GM23248 (cell line): ENCODE measurements around the gene KCNMB4. TPM values are rescaled to one million over a fixed set of nuclear protein-coding genes. Genes with fewer than 3 reads are reported as not detected.

ENCODE experiments used
- DNase-seq: peaks from one replicate; pipeline ENCODE4 v3.0.0-alpha.2; 2015
- H2AFZ ChIP-seq: fragments of 200-600 bp; sonication (generic); 2 replicates; pipeline ENCODE4 v1.6.1; 2016; ENCODE audit warnings: antibody characterized with exemption
- H3F3A ChIP-seq: fragments of 200-600 bp; sonication (generic); 2 replicates; pipeline ENCODE4 v1.6.1; 2016; ENCODE audit warnings: mild to moderate bottlenecking, antibody characterized with exemption, mixed run types; ENCODE audit not compliant: insufficient read depth
- H3K27ac ChIP-seq: fragments of 200-600 bp; sonication (generic); 2 replicates; pipeline ENCODE4 v1.5.1; 2016; ENCODE audit warnings: mild to moderate bottlenecking
- H3K27me3 ChIP-seq: fragments of 200-600 bp; sonication (generic); replicated peaks from 2 replicates; pipeline ENCODE4 v1.6.1; 2016; ENCODE audit warnings: mild to moderate bottlenecking; ENCODE audit not compliant: insufficient read depth
- H3K36me3 ChIP-seq: fragments of 200-600 bp; sonication (generic); 2 replicates; pipeline ENCODE4 v1.6.1; 2016; ENCODE audit warnings: low read depth, mild to moderate bottlenecking
- H3K4me1 ChIP-seq: fragments of 200-600 bp; sonication (generic); 2 replicates; pipeline ENCODE4 v1.6.1; 2016; ENCODE audit warnings: mild to moderate bottlenecking; ENCODE audit not compliant: insufficient read depth
- H3K4me2 ChIP-seq: fragments of 200-600 bp; sonication (generic); one replicate; pipeline ENCODE4 v1.6.1; 2016; ENCODE audit warnings: mild to moderate bottlenecking; ENCODE audit not compliant: unreplicated experiment
- H3K4me3 ChIP-seq: fragments of 200-600 bp; sonication (generic); 2 replicates; pipeline ENCODE4 v1.5.1; 2016; ENCODE audit warnings: mild to moderate bottlenecking
- H3K79me2 ChIP-seq: fragments of 200-600 bp; sonication (generic); 2 replicates; pipeline ENCODE4 v1.6.1; 2016; ENCODE audit warnings: mild to moderate bottlenecking; ENCODE audit not compliant: insufficient read depth
- H3K9ac ChIP-seq: fragments of 200-600 bp; sonication (generic); 2 replicates; pipeline ENCODE4 v1.6.1; 2016; ENCODE audit warnings: mild to moderate bottlenecking
- H3K9me2 ChIP-seq: fragments of 200-600 bp; sonication (generic); 2 replicates; pipeline ENCODE4 v1.6.1; 2016; ENCODE audit warnings: mixed run types, mild to moderate bottlenecking, moderate library complexity; ENCODE audit not compliant: insufficient read depth
- H3K9me3 ChIP-seq: fragments of 200-600 bp; sonication (generic); one replicate; pipeline ENCODE4 v1.6.1; 2017; ENCODE audit warnings: low read depth
- H4K20me1 ChIP-seq: fragments of 200-600 bp; sonication (generic); 2 replicates; pipeline ENCODE4 v1.6.0; 2016; ENCODE audit not compliant: insufficient read depth
- EZH2 ChIP-seq: fragments of 200-600 bp; sonication (generic); IDR thresholded peaks from 2 replicates; pipeline ENCODE4 v1.6.1; 2018; ENCODE audit warnings: antibody characterized with exemption, mild to moderate bottlenecking; ENCODE audit not compliant: insufficient read depth, poor library complexity, severe bottlenecking
- EZH2phosphoT487 ChIP-seq: fragments of 200-600 bp; sonication (generic); IDR thresholded peaks from 2 replicates; pipeline ENCODE4 v1.6.1; 2018; ENCODE audit warnings: antibody characterized with exemption, moderate library complexity, mild to moderate bottlenecking, low read depth; ENCODE audit not compliant: insufficient read depth
- WGBS, 2 experiments: methylation state at CpG; one replicate each; pipeline ENCODE4 v1.1.6; 2015 to 2017; ENCODE audit warnings: low lambda C conversion rate in 2 of 2, low coverage in 1 of 2; ENCODE audit errors: missing lambda C conversion rate in 2 of 2; 5-methylcytosine and 5-hydroxymethylcytosine counted together
- in situ Hi-C: fragments of 300-500 bp; cut with MboI; formaldehyde crosslinking; loops from 2 replicates; pipeline ENCODE4 v1.15.0; 2020
- polyA plus RNA-seq: library from polyadenylated mRNA; unstranded; fragments of >200 nt; fragmentation: Nextera tagmentation; extraction: Ambion mirVana; gene quantifications from 2 replicates; pipeline ENCODE4 v1.2.1, GENCODE V29; 2016
- total RNA-seq: library from RNA; depleted of rRNA; stranded (reverse); fragments of >200 nt; shearing (Covaris generic); gene quantifications from 2 replicates; pipeline ENCODE4 v1.2.3, GENCODE V29; 2014

The KCNMB4 gene
- total and polyA plus RNA-seq, 2 experiments from 2014 or later, result 1.7 to 2.7 TPM

GRCh38 chr12:70463997-70464396 lies 97.9 kb downstream of the KCNMB4 start:
- Histone ChIP-seq H3K9me3 (no peaks in the 10 kb centered on the region), H3K9ac (no peak overlapping the region), H3K79me2 (no peaks in the 10 kb centered on the region), H3K4me3 (no peak overlapping the region), H3K36me3 (no peaks in the 10 kb centered on the region), H2AFZ (no peak overlapping the region), H3K9me2 (no peaks in the 10 kb centered on the region), H3K4me1 (no peaks in the 10 kb centered on the region), H3K27ac (no peak overlapping the region), H3K27me3 (no peaks in the 10 kb centered on the region), H3F3A (no peaks in the 10 kb centered on the region), H3K4me2 (no peak overlapping the region), H4K20me1 (no peaks in the 10 kb centered on the region)
- TF ChIP-seq EZH2phosphoT487, result no peak
- TF ChIP-seq EZH2, result no peak
- whole genome bisulfite sequencing, 2 experiments, result 36 to 41% methylated on average over 4 of the region's 4 CpGs
- in situ Hi-C loops, result no loop called here
- no peak for DNase-seq

- no peaks in the 10 kb centered on the region for H3K36me3 ChIP-seq
- no peaks in the 10 kb centered on the region for H3K27me3 ChIP-seq
- H3K9ac ChIP-seq, result no peak overlapping the region
- no peaks in the 10 kb centered on the region for H3K4me1 ChIP-seq
- in situ Hi-C loops, result no loop called here
- no peak overlapping the region for H3K27ac ChIP-seq
- H4K20me1 ChIP-seq, result no peaks in the 10 kb centered on the region
- H2AFZ ChIP-seq, result no peak overlapping the region
- H3K9me2 ChIP-seq, result no peaks in the 10 kb centered on the region
- H3F3A ChIP-seq, result no peaks in the 10 kb centered on the region
- no peaks in the 10 kb centered on the region for H3K79me2 ChIP-seq
- WGBS, 2 experiments, result 51% methylated on average over 2 of the region's 2 CpGs
- no peak overlapping the region for H3K4me2 ChIP-seq
- no peak overlapping the region for H3K4me3 ChIP-seq
- DNase-seq, result no peak
- TF ChIP-seq EZH2phosphoT487, result no peak
- no peak for TF ChIP-seq EZH2
- H3K9me3 ChIP-seq, result no peaks in the 10 kb centered on the region
Measured at GRCh38 chr12:70466753-70467152, 100.7 kb downstream of the KCNMB4 start.

DNA sequence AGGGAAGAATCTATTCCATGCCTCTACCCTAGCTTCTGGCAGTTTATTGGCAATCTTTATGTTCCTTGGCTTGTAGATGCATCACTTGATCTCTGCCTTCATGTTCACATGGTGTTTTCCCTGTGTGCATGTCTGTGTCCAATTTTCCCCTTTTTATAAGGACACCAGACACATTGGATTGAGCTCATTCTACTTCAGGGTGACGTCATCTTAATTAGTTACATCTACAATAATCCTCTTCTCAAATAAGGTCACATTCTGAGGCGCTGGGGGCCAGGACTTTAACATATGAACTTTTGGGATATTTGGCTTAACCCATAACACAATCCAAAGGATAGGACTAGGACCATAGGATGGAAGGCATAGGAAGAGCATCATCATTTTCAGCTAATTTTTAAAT lies 101.4 kb downstream of the KCNMB4 start:
- Histone ChIP-seq H3K9me2 (no peaks in the 10 kb centered on the region), H3K9me3 (no peaks in the 10 kb centered on the region), H4K20me1 (no peaks in the 10 kb centered on the region), H3F3A (no peaks in the 10 kb centered on the region), H3K9ac (no peak overlapping the region), H3K4me1 (no peaks in the 10 kb centered on the region), H3K4me3 (no peak overlapping the region), H3K4me2 (no peak overlapping the region), H3K27me3 (no peaks in the 10 kb centered on the region), H3K79me2 (no peaks in the 10 kb centered on the region), H3K36me3 (no peaks in the 10 kb centered on the region), H2AFZ (no peak overlapping the region), H3K27ac (no peak overlapping the region)
- WGBS, 2 experiments, result 24 to 26% methylated on average over 2 of the region's 2 CpGs
- in situ Hi-C loops, result no loop called here
- TF ChIP-seq EZH2phosphoT487 (no peak), EZH2 (no peak)
- no peak for DNase-seq

- DNase-seq, result no peak
- Histone ChIP-seq H3K79me2 (no peaks in the 10 kb centered on the region), H3K4me1 (no peaks in the 10 kb centered on the region), H3K27ac (no peak overlapping the region), H2AFZ (no peak overlapping the region), H3K9me3 (no peaks in the 10 kb centered on the region), H3F3A (no peaks in the 10 kb centered on the region), H3K9me2 (no peaks in the 10 kb centered on the region), H4K20me1 (no peaks in the 10 kb centered on the region), H3K27me3 (no peaks in the 10 kb centered on the region), H3K4me3 (no peak overlapping the region), H3K9ac (no peak overlapping the region), H3K36me3 (no peaks in the 10 kb centered on the region), H3K4me2 (no peak overlapping the region)
- in situ Hi-C loops, result no loop called here
- WGBS, 2 experiments, result 43 to 46% methylated on average over 10 of the region's 10 CpGs
- TF ChIP-seq EZH2, result no peak
Measured at GRCh38 chr12:70467918-70468733, 102.0 kb downstream of the KCNMB4 start.
